Measurements from ENCODE around the gene WWC2.

Gene WWC2

DNA sequence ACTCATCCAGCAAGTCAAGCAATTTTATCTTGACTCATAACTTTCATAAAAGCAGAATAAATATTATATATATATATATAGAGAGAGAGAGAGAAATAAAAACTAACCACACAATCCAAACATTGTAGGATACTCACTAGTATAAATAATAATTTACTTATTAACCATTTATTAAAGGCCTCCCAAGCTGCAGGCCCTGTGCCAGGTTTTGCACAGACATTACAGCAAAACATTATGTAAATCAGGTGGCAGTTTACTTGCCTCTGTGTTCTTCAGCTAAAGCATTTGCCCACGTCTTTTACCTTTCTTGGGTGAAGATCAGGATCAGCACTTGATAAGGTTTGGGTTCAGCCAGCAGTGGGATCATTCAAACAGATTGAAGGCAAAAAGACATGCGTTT, 145.4 kb downstream of the WWC2 start:
- no peaks in the 10 kb centered on the region for H3K36me3 ChIP-seq (ENCODE audit: control insufficient read depth, insufficient read depth, low read length)
- peaks cover 2% of the 10 kb centered on the region for H3K79me1 ChIP-seq (ENCODE audit: low read length)
- no peak overlapping the region for H3K18ac ChIP-seq (ENCODE audit: low read length)
- H2BK5ac ChIP-seq (ENCODE audit: low read length) = no peak overlapping the region
- no peak overlapping the region for H3K23ac ChIP-seq (ENCODE audit: low read length)
- H2AK5ac ChIP-seq (ENCODE audit: low read length) = no peak overlapping the region
- no peaks in the 10 kb centered on the region for H3K79me2 ChIP-seq (ENCODE audit: control insufficient read depth, insufficient read depth, low read length)
- no peak overlapping the region for H3K56ac ChIP-seq (ENCODE audit: low read length)
- WGBS (ENCODE audit: extremely low coverage, insufficient coverage, low lambda C conversion rate) = no CpG with 5 or more reads among the region's 2 CpGs
- H3K4me1 ChIP-seq (ENCODE audit: control insufficient read depth, low read depth, low read length) = peaks cover 11% of the 10 kb centered on the region
- no peak overlapping the region for H4K8ac ChIP-seq (ENCODE audit: low read depth, low read length)
- no peak overlapping the region for H3K4me3 ChIP-seq (ENCODE audit: low read length)
- no peak overlapping the region for H2BK15ac ChIP-seq (replicated peaks; ENCODE audit: low read depth)
- H3K4ac ChIP-seq (ENCODE audit: low read depth, low read length) = no peak overlapping the region
- H2BK120ac ChIP-seq (ENCODE audit: low read depth, low read length) = no peak overlapping the region
- no peak overlapping the region for H4K5ac ChIP-seq (ENCODE audit: low read length)
- no peak overlapping the region for H3K27ac ChIP-seq (ENCODE audit: low read depth, low read length)
- H3K4me2 ChIP-seq (ENCODE audit: low read length) = no peak overlapping the region
- DNase-seq = no peak
- no peaks in the 10 kb centered on the region for H3K27me3 ChIP-seq (ENCODE audit: insufficient read depth, low read length, poor library complexity)
- no peak overlapping the region for H3K9ac ChIP-seq (ENCODE audit: low read length)

DNA sequence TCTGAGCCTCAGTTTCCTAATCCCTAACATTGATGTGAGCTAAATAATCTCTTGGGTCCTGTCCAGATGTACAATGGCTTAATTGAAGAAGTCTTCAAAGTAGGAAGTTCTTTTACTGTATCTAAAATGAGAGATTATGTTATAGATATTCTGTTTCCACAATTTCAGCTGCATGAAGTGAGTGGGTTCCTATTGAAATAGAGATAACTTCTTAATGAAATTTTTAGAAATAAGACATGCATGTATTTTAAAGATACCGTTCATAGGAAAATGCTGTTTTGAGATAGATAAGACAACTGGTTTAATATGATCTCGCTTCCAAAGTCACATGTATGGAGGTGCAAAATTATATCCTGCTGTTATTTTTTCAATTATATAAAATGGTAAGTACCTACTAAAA, 149.1 kb downstream of the WWC2 start:
- Histone ChIP-seq H3K27me3 (ENCODE audit: insufficient read depth, low read length, poor library complexity) (no peaks in the 10 kb centered on the region), H2AK5ac (ENCODE audit: low read length) (no peak overlapping the region), H2BK5ac (ENCODE audit: low read length) (no peak overlapping the region), H3K18ac (ENCODE audit: low read length) (no peak overlapping the region), H3K56ac (ENCODE audit: low read length) (no peak overlapping the region), H3K23ac (ENCODE audit: low read length) (no peak overlapping the region), H3K4me2 (ENCODE audit: low read length) (no peak overlapping the region), H3K9ac (ENCODE audit: low read length) (no peak overlapping the region), H2BK120ac (ENCODE audit: low read depth, low read length) (no peak overlapping the region), H3K79me2 (ENCODE audit: control insufficient read depth, insufficient read depth, low read length) (no peaks in the 10 kb centered on the region), H2BK15ac (replicated peaks; ENCODE audit: low read depth) (no peak overlapping the region), H3K4ac (ENCODE audit: low read depth, low read length) (no peak overlapping the region), H3K27ac (ENCODE audit: low read depth, low read length) (no peak overlapping the region), H3K4me3 (ENCODE audit: low read length) (no peak overlapping the region), H4K5ac (ENCODE audit: low read length) (no peak overlapping the region), H3K79me1 (ENCODE audit: low read length) (no peaks in the 10 kb centered on the region), H3K4me1 (ENCODE audit: control insufficient read depth, low read depth, low read length) (no peaks in the 10 kb centered on the region), H4K8ac (ENCODE audit: low read depth, low read length) (no peak overlapping the region), H3K36me3 (ENCODE audit: control insufficient read depth, insufficient read depth, low read length) (peaks cover 2% of the 10 kb centered on the region)
- no CpG with 5 or more reads among the region's 2 CpGs for WGBS (ENCODE audit: extremely low coverage, insufficient coverage, low lambda C conversion rate)
- DNase-seq = no peak

DNA sequence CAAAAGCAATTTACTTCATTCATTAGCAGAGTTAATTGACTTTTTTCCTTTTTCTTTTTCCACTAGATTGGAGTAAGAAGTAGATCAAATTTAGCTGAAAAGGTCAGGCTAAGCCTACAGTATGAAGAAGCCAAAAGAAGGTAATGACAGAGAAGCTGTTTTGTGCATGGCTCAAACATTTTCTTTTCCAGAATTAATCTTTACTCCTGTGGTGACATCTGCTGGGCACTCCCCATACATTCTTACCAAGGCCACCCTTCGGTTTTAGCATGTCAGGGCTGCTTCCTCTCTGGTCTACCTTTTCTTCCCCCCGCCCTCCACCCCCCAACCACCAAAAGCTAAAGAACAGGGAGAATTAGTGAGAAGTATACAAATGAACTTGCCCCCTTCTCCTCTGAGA, 150.8 kb downstream of the WWC2 start:
- H3K4ac ChIP-seq (ENCODE audit: low read depth, low read length) = no peak overlapping the region
- no peak overlapping the region for H2BK15ac ChIP-seq (replicated peaks; ENCODE audit: low read depth)
- H3K9ac ChIP-seq (ENCODE audit: low read length) = no peak overlapping the region
- H3K27ac ChIP-seq (ENCODE audit: low read depth, low read length) = no peak overlapping the region
- H3K36me3 ChIP-seq (ENCODE audit: control insufficient read depth, insufficient read depth, low read length) = peaks cover 4% of the 10 kb centered on the region
- H2BK5ac ChIP-seq (ENCODE audit: low read length) = no peak overlapping the region
- H2AK5ac ChIP-seq (ENCODE audit: low read length) = no peak overlapping the region
- H3K4me2 ChIP-seq (ENCODE audit: low read length) = no peak overlapping the region
- H3K79me1 ChIP-seq (ENCODE audit: low read length) = no peaks in the 10 kb centered on the region
- H3K4me3 ChIP-seq (ENCODE audit: low read length) = no peak overlapping the region
- H3K4me1 ChIP-seq (ENCODE audit: control insufficient read depth, low read depth, low read length) = no peaks in the 10 kb centered on the region
- no peak overlapping the region for H3K18ac ChIP-seq (ENCODE audit: low read length)
- no peaks in the 10 kb centered on the region for H3K79me2 ChIP-seq (ENCODE audit: control insufficient read depth, insufficient read depth, low read length)
- H4K5ac ChIP-seq (ENCODE audit: low read length) = no peak overlapping the region
- H3K27me3 ChIP-seq (ENCODE audit: insufficient read depth, low read length, poor library complexity) = no peaks in the 10 kb centered on the region
- no peak overlapping the region for H3K23ac ChIP-seq (ENCODE audit: low read length)
- H2BK120ac ChIP-seq (ENCODE audit: low read depth, low read length) = no peak overlapping the region
- no peak overlapping the region for H4K8ac ChIP-seq (ENCODE audit: low read depth, low read length)
- no CpG with 5 or more reads among the region's 2 CpGs for WGBS (ENCODE audit: extremely low coverage, insufficient coverage, low lambda C conversion rate)
- peak; percentile 58 for DNase-seq
- no peak overlapping the region for H3K56ac ChIP-seq (ENCODE audit: low read length)

DNA sequence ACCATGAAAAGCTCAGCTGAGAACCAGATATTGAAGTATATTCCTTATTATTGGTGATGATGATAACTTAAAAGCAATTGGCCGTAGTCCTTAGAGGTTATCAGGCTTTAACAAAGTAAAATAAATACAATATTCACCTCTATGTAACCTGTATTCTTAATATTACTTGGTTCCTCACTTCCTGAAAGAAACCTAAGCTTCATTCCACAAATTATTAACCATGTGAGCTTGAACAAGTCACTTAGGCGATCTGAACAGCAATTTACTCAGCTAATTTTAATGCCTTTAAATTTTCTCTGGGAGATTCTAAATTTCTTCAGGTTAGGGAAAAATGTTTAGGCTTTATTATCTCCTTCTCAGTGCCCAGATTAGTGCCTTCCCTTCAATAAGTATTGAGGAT, 151.8 kb downstream of the WWC2 start:
- no peak overlapping the region for H3K18ac ChIP-seq (ENCODE audit: low read length)
- H3K79me2 ChIP-seq (ENCODE audit: control insufficient read depth, insufficient read depth, low read length) = no peaks in the 10 kb centered on the region
- H3K23ac ChIP-seq (ENCODE audit: low read length) = no peak overlapping the region
- H3K27ac ChIP-seq (ENCODE audit: low read depth, low read length) = no peak overlapping the region
- H3K79me1 ChIP-seq (ENCODE audit: low read length) = no peaks in the 10 kb centered on the region
- H2BK5ac ChIP-seq (ENCODE audit: low read length) = no peak overlapping the region
- H2BK15ac ChIP-seq (replicated peaks; ENCODE audit: low read depth) = no peak overlapping the region
- H3K4me3 ChIP-seq (ENCODE audit: low read length) = no peak overlapping the region
- peaks cover 4% of the 10 kb centered on the region for H3K36me3 ChIP-seq (ENCODE audit: control insufficient read depth, insufficient read depth, low read length)
- no peaks in the 10 kb centered on the region for H3K4me1 ChIP-seq (ENCODE audit: control insufficient read depth, low read depth, low read length)
- H4K8ac ChIP-seq (ENCODE audit: low read depth, low read length) = no peak overlapping the region
- H3K4ac ChIP-seq (ENCODE audit: low read depth, low read length) = no peak overlapping the region
- H3K56ac ChIP-seq (ENCODE audit: low read length) = no peak overlapping the region
- no peak overlapping the region for H2AK5ac ChIP-seq (ENCODE audit: low read length)
- no peak overlapping the region for H4K5ac ChIP-seq (ENCODE audit: low read length)
- WGBS (ENCODE audit: extremely low coverage, insufficient coverage, low lambda C conversion rate) = no CpG with 5 or more reads among the region's 2 CpGs
- no peak for DNase-seq
- H3K4me2 ChIP-seq (ENCODE audit: low read length) = no peak overlapping the region
- H2BK120ac ChIP-seq (ENCODE audit: low read depth, low read length) = no peak overlapping the region
- H3K9ac ChIP-seq (ENCODE audit: low read length) = no peak overlapping the region
- H3K27me3 ChIP-seq (ENCODE audit: insufficient read depth, low read length, poor library complexity) = no peaks in the 10 kb centered on the region

DNA sequence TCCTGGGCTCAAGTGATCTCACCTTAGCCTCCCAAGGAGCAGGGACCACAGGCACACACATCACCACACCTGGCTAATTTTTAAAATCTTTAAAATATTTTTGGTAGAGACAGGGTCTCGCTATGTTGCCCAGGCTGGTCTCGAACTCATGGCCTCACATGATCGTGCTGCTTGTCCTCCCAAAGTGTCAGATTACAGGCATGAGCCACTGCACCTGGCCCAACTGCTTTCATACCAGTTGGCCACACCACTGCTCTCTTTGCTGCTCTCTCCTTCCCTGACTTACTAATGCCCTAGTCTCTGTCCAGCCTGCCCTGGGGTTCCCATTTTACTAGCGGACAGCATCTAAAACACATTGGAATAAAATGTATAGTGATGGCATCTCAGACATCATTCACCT, 153.9 kb downstream of the WWC2 start:
- no peak overlapping the region for H3K18ac ChIP-seq (ENCODE audit: low read length)
- no peak overlapping the region for H4K8ac ChIP-seq (ENCODE audit: low read depth, low read length)
- H3K27ac ChIP-seq (ENCODE audit: low read depth, low read length) = no peak overlapping the region
- H3K4ac ChIP-seq (ENCODE audit: low read depth, low read length) = no peak overlapping the region
- no CpG with 5 or more reads among the region's 4 CpGs for WGBS (ENCODE audit: extremely low coverage, insufficient coverage, low lambda C conversion rate)
- no peak overlapping the region for H2BK15ac ChIP-seq (replicated peaks; ENCODE audit: low read depth)
- no peak overlapping the region for H3K23ac ChIP-seq (ENCODE audit: low read length)
- H2AK5ac ChIP-seq (ENCODE audit: low read length) = no peak overlapping the region
- peaks cover 6% of the 10 kb centered on the region for H3K36me3 ChIP-seq (ENCODE audit: control insufficient read depth, insufficient read depth, low read length)
- H3K4me1 ChIP-seq (ENCODE audit: control insufficient read depth, low read depth, low read length) = no peaks in the 10 kb centered on the region
- DNase-seq = no peak
- no peaks in the 10 kb centered on the region for H3K79me2 ChIP-seq (ENCODE audit: control insufficient read depth, insufficient read depth, low read length)
- no peak overlapping the region for H3K4me2 ChIP-seq (ENCODE audit: low read length)
- no peak overlapping the region for H3K9ac ChIP-seq (ENCODE audit: low read length)
- H2BK120ac ChIP-seq (ENCODE audit: low read depth, low read length) = no peak overlapping the region
- no peak overlapping the region for H2BK5ac ChIP-seq (ENCODE audit: low read length)
- peaks cover 3% of the 10 kb centered on the region for H3K79me1 ChIP-seq (ENCODE audit: low read length)
- H3K4me3 ChIP-seq (ENCODE audit: low read length) = no peak overlapping the region
- no peak overlapping the region for H3K56ac ChIP-seq (ENCODE audit: low read length)
- H4K5ac ChIP-seq (ENCODE audit: low read length) = no peak overlapping the region
- H3K27me3 ChIP-seq (ENCODE audit: insufficient read depth, low read length, poor library complexity) = no peaks in the 10 kb centered on the region

DNA sequence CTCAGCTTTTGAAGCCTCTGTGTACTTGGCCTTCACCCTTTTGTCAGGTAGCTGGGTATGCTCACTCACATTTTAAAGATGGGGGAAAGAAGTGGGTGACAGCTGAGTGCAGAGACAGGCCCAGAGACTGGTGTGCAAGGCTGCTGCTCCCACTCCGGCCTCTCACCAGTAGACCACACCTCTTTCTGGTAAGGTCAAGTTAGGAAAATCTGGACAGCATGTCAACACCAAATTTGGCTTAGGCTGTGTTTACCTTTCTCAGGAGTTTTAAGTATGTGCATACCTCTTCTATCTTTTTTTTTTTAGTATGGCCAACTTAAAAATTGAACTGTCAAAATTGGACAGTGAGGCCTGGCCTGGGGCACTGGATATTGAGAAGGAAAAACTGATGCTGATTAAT, 154.4 kb downstream of the WWC2 start:
- no peak overlapping the region for H3K4me3 ChIP-seq (ENCODE audit: low read length)
- peaks cover 3% of the 10 kb centered on the region for H3K79me1 ChIP-seq (ENCODE audit: low read length)
- no peak overlapping the region for H3K18ac ChIP-seq (ENCODE audit: low read length)
- H3K23ac ChIP-seq (ENCODE audit: low read length) = no peak overlapping the region
- H3K56ac ChIP-seq (ENCODE audit: low read length) = no peak overlapping the region
- no peak overlapping the region for H3K4ac ChIP-seq (ENCODE audit: low read depth, low read length)
- H3K4me2 ChIP-seq (ENCODE audit: low read length) = no peak overlapping the region
- peaks cover 6% of the 10 kb centered on the region for H3K36me3 ChIP-seq (ENCODE audit: control insufficient read depth, insufficient read depth, low read length)
- H4K8ac ChIP-seq (ENCODE audit: low read depth, low read length) = no peak overlapping the region
- H3K27me3 ChIP-seq (ENCODE audit: insufficient read depth, low read length, poor library complexity) = no peaks in the 10 kb centered on the region
- no peak overlapping the region for H2BK5ac ChIP-seq (ENCODE audit: low read length)
- H3K9ac ChIP-seq (ENCODE audit: low read length) = no peak overlapping the region
- no peaks in the 10 kb centered on the region for H3K4me1 ChIP-seq (ENCODE audit: control insufficient read depth, low read depth, low read length)
- H3K27ac ChIP-seq (ENCODE audit: low read depth, low read length) = no peak overlapping the region
- DNase-seq = no peak
- no peak overlapping the region for H2BK120ac ChIP-seq (ENCODE audit: low read depth, low read length)
- no peak overlapping the region for H2BK15ac ChIP-seq (replicated peaks; ENCODE audit: low read depth)
- no peak overlapping the region for H2AK5ac ChIP-seq (ENCODE audit: low read length)
- WGBS (ENCODE audit: extremely low coverage, insufficient coverage, low lambda C conversion rate) = no CpG with 5 or more reads among the region's 1 CpG
- no peak overlapping the region for H4K5ac ChIP-seq (ENCODE audit: low read length)
- H3K79me2 ChIP-seq (ENCODE audit: control insufficient read depth, insufficient read depth, low read length) = no peaks in the 10 kb centered on the region

All from mesendoderm (in vitro differentiated cells).